Measurements from ENCODE around the gene SLC24A3.

Gene SLC24A3

GRCh38 chr20:19349879-19350278 lies 137.4 kb downstream of the SLC24A3 start:
- DNase-seq: no peak

DNA sequence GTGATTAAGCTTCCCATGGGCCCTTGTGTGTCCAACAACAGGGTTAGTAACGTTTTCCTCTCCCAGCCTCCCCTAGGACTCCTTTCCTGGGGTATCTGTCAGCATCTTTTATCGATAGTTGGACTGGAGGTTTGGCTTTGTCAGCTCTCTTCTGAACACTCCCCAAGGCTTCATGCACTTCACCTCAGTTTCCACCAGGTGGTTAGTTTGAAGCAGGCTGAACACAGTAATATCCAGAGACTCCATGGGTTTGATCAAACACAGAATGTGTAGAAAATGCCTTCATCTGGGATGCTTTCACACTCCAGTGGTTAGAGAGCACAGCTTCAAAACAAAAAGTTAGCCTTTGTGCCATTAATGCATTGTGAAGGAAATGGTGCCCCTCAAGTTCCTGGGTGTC lies 139.1 kb downstream of the SLC24A3 start:
- DNase-seq: no peak

- no peak for DNase-seq
Measured at GRCh38 chr20:19354950-19355349, 142.5 kb downstream of the SLC24A3 start.

GRCh38 chr20:19361790-19362189 lies 149.3 kb downstream of the SLC24A3 start:
- no peak for DNase-seq

DNA sequence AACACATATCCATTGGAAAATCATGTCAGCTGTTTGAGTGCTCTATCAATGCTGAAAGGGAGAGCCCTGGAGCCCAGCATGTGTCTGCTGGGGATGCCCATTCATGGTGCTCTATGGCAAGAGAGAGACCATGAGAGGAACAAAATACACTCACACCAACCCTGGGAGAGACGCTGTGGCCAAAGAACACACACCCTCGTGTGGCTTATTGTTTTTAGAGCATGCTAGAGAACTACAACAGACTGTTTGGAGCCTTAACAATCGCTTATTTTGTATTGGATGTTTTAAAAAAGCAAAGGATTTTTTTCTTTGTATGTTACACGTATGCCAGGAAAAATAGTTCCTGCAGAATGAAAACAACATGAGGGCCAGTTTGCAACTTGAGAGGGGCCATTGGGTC lies 151.0 kb downstream of the SLC24A3 start:
- DNase-seq: no peak

DNA sequence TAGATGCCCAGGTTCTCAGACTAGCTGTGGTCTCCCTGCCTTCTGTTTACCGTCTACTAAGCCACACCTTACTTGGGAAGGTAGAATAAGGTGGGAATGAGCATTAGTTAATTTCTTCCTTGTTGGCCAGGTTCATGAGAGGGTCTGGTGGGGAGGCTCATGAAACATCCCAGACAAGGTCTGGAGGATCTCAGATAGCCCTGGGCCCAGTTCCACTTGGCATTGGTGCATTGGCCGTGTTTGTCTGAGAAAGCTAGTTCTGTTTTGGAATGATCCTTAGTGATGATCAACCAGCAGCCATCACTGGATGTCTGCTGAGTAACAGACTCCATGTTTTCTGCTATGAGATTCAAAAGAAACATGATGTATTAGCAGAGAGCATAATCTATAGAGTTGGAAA lies 155.1 kb downstream of the SLC24A3 start:
- no peak for DNase-seq

DNA sequence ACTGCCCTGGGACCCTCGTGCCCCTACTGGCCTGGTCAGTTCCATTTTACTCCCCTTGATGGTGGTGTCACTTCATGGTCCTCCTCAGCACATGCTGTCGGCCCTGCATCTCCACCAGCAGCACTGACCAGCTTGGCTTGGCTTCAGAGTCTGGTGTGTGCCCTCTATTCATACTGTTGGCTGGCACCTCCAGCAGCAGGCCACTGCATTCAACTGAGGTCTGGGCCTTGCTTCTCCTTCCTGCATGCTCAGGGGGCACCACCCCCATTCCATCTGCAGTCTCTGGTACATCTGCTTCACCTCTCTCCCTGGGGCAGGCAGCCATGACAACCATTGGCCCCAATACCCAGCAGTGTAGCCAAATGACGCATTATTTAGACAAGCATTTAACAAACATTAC lies 155.9 kb downstream of the SLC24A3 start:
- DNase-seq: no peak

- peak; percentile 56 for DNase-seq
Measured at GRCh38 chr20:19370076-19371075, 157.9 kb downstream of the SLC24A3 start.

DNA sequence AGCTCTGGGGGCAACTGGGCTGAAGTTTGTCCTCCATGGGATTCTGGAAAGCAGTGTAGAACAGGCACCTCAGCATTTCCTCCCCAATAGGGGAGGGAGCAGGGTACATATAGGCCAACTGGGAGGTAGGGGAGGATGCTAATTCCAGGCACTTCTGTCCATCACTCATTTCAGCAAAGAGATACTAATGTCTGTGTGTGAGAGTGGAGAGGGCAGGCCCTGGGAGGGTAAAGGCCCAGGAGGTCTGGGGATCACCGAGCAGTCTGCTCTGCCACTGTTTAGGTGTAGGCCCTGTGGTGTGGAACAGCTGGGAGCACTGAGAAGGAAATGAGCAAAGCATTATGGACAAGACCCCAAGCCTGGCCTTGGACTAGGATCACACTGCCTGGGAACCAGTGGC lies 158.7 kb downstream of the SLC24A3 start:
- no peak for DNase-seq

DNA sequence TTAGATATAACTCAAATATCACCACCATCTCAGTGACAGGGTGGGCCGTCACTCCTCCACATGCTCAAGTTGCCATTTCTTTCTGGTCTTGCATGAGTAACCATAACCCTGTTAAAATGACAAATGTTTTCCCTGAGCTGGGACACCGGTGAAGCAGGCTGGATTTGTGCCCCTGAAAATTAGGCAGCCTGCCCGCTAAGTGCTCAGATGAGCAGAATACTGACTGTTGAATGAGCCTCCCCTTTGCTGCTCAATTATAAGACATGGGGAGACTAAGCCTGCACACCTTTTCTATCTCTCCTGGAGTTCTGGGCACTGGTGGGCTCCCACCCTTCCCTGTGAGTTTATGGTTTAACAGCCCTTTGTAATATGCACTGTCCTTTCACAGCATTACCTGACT lies 161.8 kb downstream of the SLC24A3 start:
- no peak for DNase-seq

DNA sequence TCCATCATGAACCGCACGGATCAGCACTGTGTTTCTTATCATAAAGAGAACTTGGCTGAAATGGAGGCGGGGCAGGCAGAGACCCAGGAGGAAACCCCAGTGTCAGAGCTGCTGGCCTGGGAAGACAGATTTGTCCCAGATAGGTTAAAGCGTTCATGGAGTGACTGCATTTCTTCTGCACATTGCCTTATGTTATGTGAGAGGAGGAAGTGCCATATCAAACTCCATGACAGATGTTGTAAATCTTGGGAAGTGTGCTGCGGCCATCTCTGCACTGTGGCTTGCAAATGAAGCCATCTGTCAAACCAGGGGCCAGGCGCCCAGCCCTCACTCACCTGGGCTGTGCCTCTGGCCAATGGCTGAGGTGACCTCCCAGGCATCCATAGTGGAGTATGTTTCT lies 163.0 kb downstream of the SLC24A3 start:
- no peak for DNase-seq

- DNase-seq: no peak
Measured at GRCh38 chr20:19375801-19376200, 163.4 kb downstream of the SLC24A3 start.

- no peak for DNase-seq
Measured at GRCh38 chr20:19376451-19377229, 164.2 kb downstream of the SLC24A3 start.

GRCh38 chr20:19378058-19378457 lies 165.6 kb downstream of the SLC24A3 start:
- no peak for DNase-seq

- no peak for DNase-seq
Measured at GRCh38 chr20:19380211-19380610, 167.8 kb downstream of the SLC24A3 start.

- DNase-seq: no peak
Measured at GRCh38 chr20:19381947-19382346, 169.5 kb downstream of the SLC24A3 start.

- no peak for DNase-seq
Measured at GRCh38 chr20:19382386-19383340, 170.2 kb downstream of the SLC24A3 start.

DNA sequence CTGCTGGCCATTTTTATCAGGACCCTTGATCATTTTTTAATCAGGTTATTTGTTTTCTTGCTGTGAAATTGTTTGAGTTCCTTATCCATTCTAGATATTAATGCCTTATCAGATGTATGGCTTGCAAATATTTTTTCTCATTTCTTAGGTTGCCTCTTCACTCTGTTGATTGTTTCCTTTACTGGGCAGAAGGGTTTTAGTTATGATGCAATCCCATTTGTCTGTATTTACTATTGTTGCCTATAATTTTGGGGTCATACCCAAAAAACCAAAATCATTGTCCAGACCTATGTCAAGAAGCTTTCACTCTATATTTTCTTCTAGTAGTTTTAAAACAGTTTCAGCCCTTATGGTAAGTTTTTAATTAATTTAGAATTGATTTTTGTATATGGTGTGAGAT lies 172.5 kb downstream of the SLC24A3 start:
- no peak for DNase-seq

GRCh38 chr20:19387251-19387650 lies 174.8 kb downstream of the SLC24A3 start:
- no peak for DNase-seq

DNA sequence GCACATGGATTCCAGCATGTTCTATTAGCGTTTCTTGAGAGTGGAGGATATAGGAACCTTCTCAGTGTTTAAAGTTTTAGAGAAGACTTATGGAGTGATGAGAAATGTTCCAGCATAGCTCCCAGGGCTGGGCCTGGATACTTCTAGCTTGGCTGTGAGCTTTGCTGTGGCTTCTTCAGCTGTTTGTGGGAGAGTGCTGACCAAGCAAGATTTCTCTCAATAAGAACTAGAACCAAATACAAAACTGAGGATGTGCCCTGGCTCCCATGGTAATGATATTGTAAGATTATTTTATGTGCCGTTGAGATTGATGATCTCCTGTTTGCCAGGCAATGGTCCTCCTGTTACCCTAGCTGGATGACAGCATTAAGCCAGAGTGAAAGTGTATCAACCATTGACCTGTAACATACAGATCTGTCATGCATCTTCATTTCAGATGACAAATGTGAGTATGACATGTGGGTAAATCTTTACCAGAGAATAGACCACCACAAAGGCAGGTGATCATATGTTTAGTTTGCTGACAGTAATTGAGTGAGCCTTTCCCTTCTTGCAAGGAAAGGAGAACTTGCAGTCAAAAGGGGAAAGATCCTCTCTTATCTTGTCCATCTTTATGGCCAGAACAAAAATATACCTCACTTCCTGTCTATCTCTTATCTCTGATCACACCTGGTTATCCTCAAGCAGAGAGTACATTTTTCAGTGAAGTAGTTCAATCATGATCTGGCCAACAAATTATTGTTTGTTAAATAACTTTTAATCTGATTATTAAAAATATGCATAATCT lies 180.1 kb downstream of the SLC24A3 start:
- DNase-seq: no peak

- DNase-seq: no peak
Measured at GRCh38 chr20:19396460-19397081, 184.1 kb downstream of the SLC24A3 start.

Data from DMS79 (cell line).